Sigmoid colon (tissue), 4 donors: ENCODE results near the gene SLC44A5.

Experiments used
- EP300 ChIP-seq, 4 donors: sonication (generic); formaldehyde crosslinking; IDR thresholded peaks; one replicate each; pipeline ENCODE4 v1.6.1; 2017; ENCODE audit warnings: antibody characterized with exemption in 4 of 4
- POLR2A ChIP-seq, 2 donors: fragments of 450-650 bp; IDR thresholded peaks; one replicate each; pipeline ENCODE4 v1.6.1; 2016; ENCODE audit warnings: antibody characterized with exemption in 2 of 2, mild to moderate bottlenecking in 2 of 2, moderate library complexity in 2 of 2
- TF ChIP-seq, protein P1 (sequence below), 4 experiments: fragments of 450-650 bp in 3 of 4; fragments of 200-600 bp in 1 of 4; IDR thresholded peaks; one replicate each; pipeline ENCODE4 v1.5.1; 2016 to 2019; ENCODE audit warnings: antibody characterized with exemption in 4 of 4, mild to moderate bottlenecking in 3 of 4, moderate library complexity in 2 of 4

DNA sequence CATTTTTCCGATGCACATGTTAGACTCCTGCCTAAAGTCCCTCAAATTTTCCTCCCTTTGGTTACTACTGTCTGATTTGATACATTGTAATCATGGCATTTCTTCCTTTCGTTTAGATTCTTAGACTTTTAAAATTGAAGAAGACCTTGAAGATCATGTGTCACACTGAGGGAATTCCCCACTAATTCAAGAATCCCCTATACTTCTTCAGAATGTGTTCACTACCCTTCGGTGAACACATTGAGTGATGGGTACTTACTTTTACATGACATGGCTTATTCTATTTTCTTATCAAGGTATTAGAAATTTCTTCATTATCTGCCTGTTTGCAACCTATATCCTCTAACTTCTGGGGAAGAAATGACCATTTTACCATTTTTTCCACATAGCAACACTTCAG is 390.8 kb downstream of the SLC44A5 start:
- TF ChIP-seq, protein P1, sequence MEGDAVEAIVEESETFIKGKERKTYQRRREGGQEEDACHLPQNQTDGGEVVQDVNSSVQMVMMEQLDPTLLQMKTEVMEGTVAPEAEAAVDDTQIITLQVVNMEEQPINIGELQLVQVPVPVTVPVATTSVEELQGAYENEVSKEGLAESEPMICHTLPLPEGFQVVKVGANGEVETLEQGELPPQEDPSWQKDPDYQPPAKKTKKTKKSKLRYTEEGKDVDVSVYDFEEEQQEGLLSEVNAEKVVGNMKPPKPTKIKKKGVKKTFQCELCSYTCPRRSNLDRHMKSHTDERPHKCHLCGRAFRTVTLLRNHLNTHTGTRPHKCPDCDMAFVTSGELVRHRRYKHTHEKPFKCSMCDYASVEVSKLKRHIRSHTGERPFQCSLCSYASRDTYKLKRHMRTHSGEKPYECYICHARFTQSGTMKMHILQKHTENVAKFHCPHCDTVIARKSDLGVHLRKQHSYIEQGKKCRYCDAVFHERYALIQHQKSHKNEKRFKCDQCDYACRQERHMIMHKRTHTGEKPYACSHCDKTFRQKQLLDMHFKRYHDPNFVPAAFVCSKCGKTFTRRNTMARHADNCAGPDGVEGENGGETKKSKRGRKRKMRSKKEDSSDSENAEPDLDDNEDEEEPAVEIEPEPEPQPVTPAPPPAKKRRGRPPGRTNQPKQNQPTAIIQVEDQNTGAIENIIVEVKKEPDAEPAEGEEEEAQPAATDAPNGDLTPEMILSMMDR (IDR thresholded peaks at IDR 0.05), result no peak
- TF ChIP-seq POLR2A (IDR thresholded peaks at IDR 0.05) (no peak), EP300 (IDR thresholded peaks at IDR 0.05) (no peak)
